Bronchial epithelial cell (primary cell): ENCODE measurements around the gene SMTNL2. TPM values are rescaled to one million over a fixed set of nuclear protein-coding genes. Genes with fewer than 3 reads are reported as not detected.

Source experiments
- DNase-seq: peaks from one replicate; pipeline ENCODE4 v3.0.0-alpha.2; 2010; ENCODE audit warnings: low read depth
- FAIRE-seq: peaks from 2 replicates; lab custom pipeline; 2011; peaks lifted over from hg19 to GRCh38; lab: Jason Lieb, UNC
- H3K27me3 ChIP-seq: 2 replicates; pipeline ENCODE4 v1.5.1; 2011; ENCODE audit warnings: low read length; ENCODE audit not compliant: control insufficient read depth, insufficient read depth
- H3K36me3 ChIP-seq: 2 replicates; pipeline ENCODE4 v1.5.1; 2011; ENCODE audit warnings: low read length; ENCODE audit not compliant: control insufficient read depth, insufficient read depth
- H3K4me3 ChIP-seq: 2 replicates; pipeline ENCODE4 v1.5.1; 2011; ENCODE audit warnings: mild to moderate bottlenecking, low read depth, low read length, control low read depth
- total RNA-seq: library from RNA; depleted of rRNA; stranded (reverse); fragments of >200 nt; gene quantifications from 2 replicates; pipeline ENCODE4 v1.2.1, GENCODE V29; 2014
- TF ChIP-seq, protein P1 (sequence below): IDR thresholded peaks from 2 replicates; pipeline ENCODE4 v1.5.1; 2011; ENCODE audit warnings: mild to moderate bottlenecking, moderate library complexity, low read length, control low read depth, inconsistent platforms; ENCODE audit not compliant: insufficient read depth, severe bottlenecking

SMTNL2 gene
- not detected in 2 replicates for total RNA-seq

DNA sequence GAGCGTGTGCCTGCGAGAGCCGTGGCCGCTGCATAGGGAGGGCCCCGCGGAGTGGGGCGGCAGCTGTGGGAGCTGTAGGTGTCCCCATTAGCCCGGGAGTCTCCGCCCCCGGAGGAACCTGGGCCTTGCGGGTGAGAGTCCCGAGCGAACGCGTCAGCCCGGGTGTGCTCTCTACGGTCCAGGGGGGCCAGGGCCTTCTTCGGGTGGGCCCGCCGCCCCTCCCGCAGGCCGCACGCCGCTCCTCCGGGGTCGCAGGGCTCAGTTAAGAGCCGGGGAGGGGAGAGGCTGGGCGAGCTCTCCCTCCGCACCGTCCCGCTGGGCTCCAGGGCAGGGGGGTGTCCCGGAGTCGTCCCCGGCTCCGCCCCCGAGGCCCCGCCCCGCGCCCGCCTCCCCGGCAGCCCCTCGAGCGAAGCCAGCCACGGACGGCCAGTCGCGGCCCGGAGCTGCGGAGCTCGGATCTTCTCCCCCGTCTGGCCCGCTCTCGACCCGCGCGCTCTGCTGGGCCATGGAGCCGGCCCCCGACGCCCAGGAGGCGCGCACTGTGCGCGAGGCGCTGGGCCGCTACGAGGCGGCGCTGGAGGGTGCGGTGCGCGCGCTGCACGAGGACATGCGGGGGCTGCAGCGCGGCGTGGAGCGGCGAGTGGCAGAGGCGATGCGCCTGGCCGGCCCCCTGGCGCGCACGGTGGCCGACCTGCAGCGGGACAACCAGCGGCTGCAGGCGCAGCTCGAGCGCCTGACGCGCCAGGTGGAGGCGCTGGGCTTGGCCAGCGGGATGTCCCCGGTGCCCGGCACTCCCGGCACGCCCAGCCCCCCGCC lies at the start of gene SMTNL2:
SMTNL2 (plus strand) TSS at position 429 of the 816 bp plus-strand sequence; CDS start at position 506, 77 bp downstream.
- no peak for FAIRE-seq
- no peak within 1 kb of the TSS for H3K4me3 ChIP-seq
- peaks cover 33% of the 10 kb centered on the region for H3K27me3 ChIP-seq
- TF ChIP-seq, protein P1, sequence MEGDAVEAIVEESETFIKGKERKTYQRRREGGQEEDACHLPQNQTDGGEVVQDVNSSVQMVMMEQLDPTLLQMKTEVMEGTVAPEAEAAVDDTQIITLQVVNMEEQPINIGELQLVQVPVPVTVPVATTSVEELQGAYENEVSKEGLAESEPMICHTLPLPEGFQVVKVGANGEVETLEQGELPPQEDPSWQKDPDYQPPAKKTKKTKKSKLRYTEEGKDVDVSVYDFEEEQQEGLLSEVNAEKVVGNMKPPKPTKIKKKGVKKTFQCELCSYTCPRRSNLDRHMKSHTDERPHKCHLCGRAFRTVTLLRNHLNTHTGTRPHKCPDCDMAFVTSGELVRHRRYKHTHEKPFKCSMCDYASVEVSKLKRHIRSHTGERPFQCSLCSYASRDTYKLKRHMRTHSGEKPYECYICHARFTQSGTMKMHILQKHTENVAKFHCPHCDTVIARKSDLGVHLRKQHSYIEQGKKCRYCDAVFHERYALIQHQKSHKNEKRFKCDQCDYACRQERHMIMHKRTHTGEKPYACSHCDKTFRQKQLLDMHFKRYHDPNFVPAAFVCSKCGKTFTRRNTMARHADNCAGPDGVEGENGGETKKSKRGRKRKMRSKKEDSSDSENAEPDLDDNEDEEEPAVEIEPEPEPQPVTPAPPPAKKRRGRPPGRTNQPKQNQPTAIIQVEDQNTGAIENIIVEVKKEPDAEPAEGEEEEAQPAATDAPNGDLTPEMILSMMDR, result no peak
- DNase-seq, result no peak
- H3K36me3 ChIP-seq, result no peaks in the 10 kb centered on the region

DNA sequence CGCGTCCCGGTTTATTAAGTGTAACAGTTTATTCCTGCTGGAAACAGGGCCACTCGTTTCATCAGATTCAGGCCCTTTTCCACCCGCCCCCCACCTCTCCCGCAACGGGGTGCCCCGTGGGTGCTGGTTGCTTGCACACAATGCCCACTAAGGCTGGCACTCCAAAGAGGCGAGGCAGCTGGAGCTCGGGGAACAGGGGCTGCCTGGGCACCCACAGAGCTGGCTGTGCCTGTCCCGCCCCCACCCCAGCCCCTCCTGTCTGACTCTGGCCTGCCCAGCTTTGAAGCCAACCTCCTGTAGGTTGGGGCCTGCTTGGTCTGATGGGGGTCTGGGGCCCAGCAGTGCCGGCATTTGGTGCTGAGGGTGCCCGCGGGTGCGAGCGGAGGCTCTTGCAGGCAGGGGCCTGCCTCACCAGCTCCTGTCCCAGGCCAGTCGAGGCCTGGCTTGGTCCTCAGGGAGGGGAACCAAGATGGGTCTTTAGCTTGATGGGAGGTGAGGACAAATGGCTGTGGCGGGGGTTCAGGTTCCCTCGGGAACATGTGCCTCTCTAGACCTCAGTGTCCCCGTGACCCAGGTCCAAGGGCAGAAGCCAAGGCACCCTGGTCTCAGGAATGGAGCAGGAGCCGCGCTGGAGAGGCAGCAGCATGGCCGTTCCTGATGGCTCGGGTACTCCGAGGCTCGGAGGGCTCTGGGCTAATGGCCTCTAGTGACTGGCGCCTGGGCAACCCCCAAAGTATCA lies 49.2 kb upstream of the SMTNL2 start:
- TF ChIP-seq, protein P1, result no peak
- FAIRE-seq, result no peak
- no peak for DNase-seq
- Histone ChIP-seq H3K36me3 (peaks cover 8% of the 10 kb centered on the region), H3K27me3 (peaks cover 5% of the 10 kb centered on the region), H3K4me3 (no peak overlapping the region)

DNA sequence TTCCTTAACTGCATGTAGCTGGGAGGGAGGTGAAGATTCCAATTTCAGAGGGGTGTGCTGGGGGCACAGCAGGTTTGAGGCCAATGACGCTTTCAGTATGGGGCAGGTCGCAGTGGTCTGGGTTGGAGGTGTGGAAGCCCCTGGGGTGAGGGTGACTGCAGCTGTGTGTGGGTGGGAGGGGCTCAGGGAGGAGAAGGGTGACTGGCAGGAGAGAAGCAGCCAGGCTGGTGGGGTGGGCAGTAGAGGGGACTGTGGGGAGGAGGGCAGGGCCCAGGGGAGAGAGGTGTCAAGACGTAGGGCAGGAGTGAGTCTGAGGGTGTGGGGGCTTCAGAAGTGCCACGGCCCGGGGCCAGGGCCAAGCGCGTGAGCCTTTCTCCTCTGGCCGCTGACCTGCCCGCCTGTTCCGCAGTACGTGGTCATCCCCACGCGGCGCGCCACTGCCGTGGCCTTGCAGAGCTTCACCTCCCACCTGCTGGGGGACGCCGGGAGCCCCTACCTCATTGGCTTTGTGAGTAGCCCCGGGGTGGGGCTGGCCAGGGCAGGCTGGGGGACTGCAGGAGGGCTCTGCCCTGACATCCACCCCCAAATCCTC lies 48.6 kb upstream of the SMTNL2 start:
- FAIRE-seq (no peak), DNase-seq (no peak)
- TF ChIP-seq, protein P1, result no peak
- Histone ChIP-seq H3K4me3 (no peak overlapping the region), H3K36me3 (peaks cover 13% of the 10 kb centered on the region), H3K27me3 (peaks cover 5% of the 10 kb centered on the region)

DNA sequence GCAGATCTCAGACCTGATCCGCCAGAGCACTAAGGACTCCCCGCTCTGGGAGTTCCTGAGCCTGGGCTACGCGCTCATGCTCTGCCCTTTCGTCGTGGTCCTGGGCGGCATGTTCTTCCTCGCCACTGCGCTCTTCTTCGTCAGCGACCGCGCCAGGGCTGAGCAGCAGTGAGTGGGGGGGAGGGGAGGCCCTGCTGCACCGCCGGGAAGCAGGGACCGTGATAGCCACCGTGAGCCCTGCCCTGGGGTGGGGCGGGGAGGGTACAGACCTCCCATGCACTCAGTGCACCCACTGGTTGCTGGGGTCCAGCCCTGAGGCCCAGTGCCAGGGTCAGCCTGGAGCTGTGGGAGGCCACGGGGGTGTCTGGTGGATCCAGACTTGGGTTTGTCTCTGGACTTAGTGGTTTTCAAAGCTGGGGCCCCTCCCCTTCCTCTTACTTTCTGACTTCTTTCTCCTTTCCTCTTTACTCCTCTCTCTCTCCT lies 48.0 kb upstream of the SMTNL2 start:
- FAIRE-seq, result no peak

DNA sequence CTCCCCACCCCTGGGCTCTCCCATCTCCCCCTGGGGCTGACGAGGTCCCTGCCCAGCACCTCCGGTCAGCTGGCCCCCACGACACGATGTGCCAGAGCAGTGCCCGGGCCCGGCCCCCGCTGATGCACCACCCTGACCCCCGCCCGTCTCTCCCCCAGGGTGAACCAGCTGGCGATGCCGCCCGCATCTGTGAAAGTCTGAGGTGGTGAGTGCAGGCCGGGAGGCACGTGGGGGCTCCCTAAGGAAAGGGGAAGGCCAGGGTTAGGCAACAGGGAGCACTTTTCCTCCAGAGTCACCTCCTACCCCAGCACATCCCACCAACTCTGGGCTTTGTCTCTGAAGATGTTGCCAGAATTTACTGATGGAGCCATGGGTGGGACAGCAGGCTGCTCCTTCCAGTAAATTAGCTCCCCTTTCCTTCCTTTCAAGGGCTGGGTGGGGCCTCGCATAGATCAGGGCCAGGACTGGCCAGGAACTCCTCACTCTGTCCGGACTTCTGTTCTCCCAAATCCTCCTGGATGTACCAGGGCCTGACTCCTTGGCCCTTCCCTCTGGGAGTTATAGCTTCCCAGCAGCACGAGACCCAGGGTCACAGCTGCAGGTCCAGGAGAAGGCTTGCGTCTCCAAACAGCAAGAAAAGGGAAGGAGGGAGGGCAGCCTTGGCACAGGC lies 47.5 kb upstream of the SMTNL2 start:
- peak; percentile 36 for FAIRE-seq
- peaks cover 3% of the 10 kb centered on the region for H3K27me3 ChIP-seq
- H3K4me3 ChIP-seq, result no peak overlapping the region
- TF ChIP-seq, protein P1, result no peak
- DNase-seq, result no peak
- H3K36me3 ChIP-seq, result peaks cover 16% of the 10 kb centered on the region

More for the DNA sequence above, 48.0 kb upstream of the SMTNL2 start:
- TF ChIP-seq, protein P1, result no peak
- DNase-seq, result no peak
- Histone ChIP-seq H3K4me3 (no peak overlapping the region), H3K36me3 (peaks cover 13% of the 10 kb centered on the region), H3K27me3 (peaks cover 3% of the 10 kb centered on the region)
